ENCODE results near the gene ERICH3.

Gene ERICH3

GRCh38 chr1:74673351-74674111 is at the start of gene ERICH3:
Gene ERICH3, minus strand, starts transcription at chr1:74673792. Its CDS starts 273 bp downstream, at chr1:74673519.
- H3K36me3 ChIP-seq (ENCODE audit: insufficient read depth, low read length): no peaks in the 10 kb centered on the region
- peak within 1 kb of the TSS; percentile 51; the same call in 1 of the 2 replicates for H3K9ac ChIP-seq (ENCODE audit: low read depth, low read length)
- H3K9me3 ChIP-seq (ENCODE audit: control insufficient read depth, insufficient read depth, low read length): no peaks in the 10 kb centered on the region; the same call in 1 of the 2 replicates
- 0 out of 2 replicates have a peak, but pooled peaks cover 10% of the 10 kb centered on the region for H3K4me1 ChIP-seq (ENCODE audit: insufficient read depth, low read length)

GRCh38 chr1:74717626-74718025 is 44.0 kb upstream of the ERICH3 start:
- H3K36me3 ChIP-seq (ENCODE audit: insufficient read depth, low read length): no peaks in the 10 kb centered on the region; the same call in 1 of the 2 replicates
- H3K4me1 ChIP-seq (ENCODE audit: insufficient read depth, low read length): no peaks in the 10 kb centered on the region; the same call in 1 of the 2 replicates
- no peaks in the 10 kb centered on the region for H3K9me3 ChIP-seq (ENCODE audit: control insufficient read depth, insufficient read depth, low read length)
- H3K9ac ChIP-seq (ENCODE audit: low read depth, low read length): no peak overlapping the region

- Histone ChIP-seq H3K9me3 (ENCODE audit: control insufficient read depth, insufficient read depth, low read length) (no peaks in the 10 kb centered on the region), H3K4me1 (ENCODE audit: insufficient read depth, low read length) (no peaks in the 10 kb centered on the region; the same call in 1 of the 2 replicates), H3K9ac (ENCODE audit: low read depth, low read length) (no peak overlapping the region), H3K36me3 (ENCODE audit: insufficient read depth, low read length) (no peaks in the 10 kb centered on the region; the same call in 1 of the 2 replicates)
Measured at GRCh38 chr1:74716822-74717221, 43.2 kb upstream of the ERICH3 start.

- Histone ChIP-seq H3K36me3 (ENCODE audit: insufficient read depth, low read length) (no peaks in the 10 kb centered on the region; the same call in 1 of the 2 replicates), H3K4me1 (ENCODE audit: insufficient read depth, low read length) (no peaks in the 10 kb centered on the region; the same call in 1 of the 2 replicates)
Measured at GRCh38 chr1:74715806-74716205, 42.2 kb upstream of the ERICH3 start.

GRCh38 chr1:74715236-74715502 is 41.6 kb upstream of the ERICH3 start:
- H3K9ac ChIP-seq (ENCODE audit: low read depth, low read length): no peak overlapping the region
- no peaks in the 10 kb centered on the region; the same call in 1 of the 2 replicates for H3K36me3 ChIP-seq (ENCODE audit: insufficient read depth, low read length)
- H3K4me1 ChIP-seq (ENCODE audit: insufficient read depth, low read length): no peaks in the 10 kb centered on the region; the same call in 1 of the 2 replicates
- H3K9me3 ChIP-seq (ENCODE audit: control insufficient read depth, insufficient read depth, low read length): no peaks in the 10 kb centered on the region

More at GRCh38 chr1:74715806-74716205, 42.2 kb upstream of the ERICH3 start:
- Histone ChIP-seq H3K9me3 (ENCODE audit: control insufficient read depth, insufficient read depth, low read length) (no peaks in the 10 kb centered on the region), H3K9ac (ENCODE audit: low read depth, low read length) (no peak overlapping the region)

- Histone ChIP-seq H3K9me3 (ENCODE audit: control insufficient read depth, insufficient read depth, low read length) (no peaks in the 10 kb centered on the region), H3K36me3 (ENCODE audit: insufficient read depth, low read length) (no peaks in the 10 kb centered on the region; the same call in 1 of the 2 replicates), H3K9ac (ENCODE audit: low read depth, low read length) (no peak overlapping the region)
Measured at GRCh38 chr1:74714429-74715235, 41.0 kb upstream of the ERICH3 start.

GRCh38 chr1:74713849-74714248 is 40.3 kb upstream of the ERICH3 start:
- H3K9me3 ChIP-seq (ENCODE audit: control insufficient read depth, insufficient read depth, low read length): no peaks in the 10 kb centered on the region
- H3K9ac ChIP-seq (ENCODE audit: low read depth, low read length): no peak overlapping the region
- no peaks in the 10 kb centered on the region; the same call in 1 of the 2 replicates for H3K36me3 ChIP-seq (ENCODE audit: insufficient read depth, low read length)
- H3K4me1 ChIP-seq (ENCODE audit: insufficient read depth, low read length): no peaks in the 10 kb centered on the region; the same call in 1 of the 2 replicates

More at GRCh38 chr1:74714429-74715235, 41.0 kb upstream of the ERICH3 start:
- no peaks in the 10 kb centered on the region; the same call in 1 of the 2 replicates for H3K4me1 ChIP-seq (ENCODE audit: insufficient read depth, low read length)

- no peaks in the 10 kb centered on the region; the same call in 1 of the 2 replicates for H3K36me3 ChIP-seq (ENCODE audit: insufficient read depth, low read length)
- no peaks in the 10 kb centered on the region for H3K9me3 ChIP-seq (ENCODE audit: control insufficient read depth, insufficient read depth, low read length)
- H3K9ac ChIP-seq (ENCODE audit: low read depth, low read length): no peak overlapping the region
- no peaks in the 10 kb centered on the region; the same call in 1 of the 2 replicates for H3K4me1 ChIP-seq (ENCODE audit: insufficient read depth, low read length)
Measured at GRCh38 chr1:74712881-74713280, 39.3 kb upstream of the ERICH3 start.

GRCh38 chr1:74703386-74704182 is 30.0 kb upstream of the ERICH3 start:
- Histone ChIP-seq H3K9ac (ENCODE audit: low read depth, low read length) (no peak overlapping the region), H3K36me3 (ENCODE audit: insufficient read depth, low read length) (no peaks in the 10 kb centered on the region), H3K9me3 (ENCODE audit: control insufficient read depth, insufficient read depth, low read length) (no peaks in the 10 kb centered on the region), H3K4me1 (ENCODE audit: insufficient read depth, low read length) (no peaks in the 10 kb centered on the region)

GRCh38 chr1:74699331-74699730 is 25.7 kb upstream of the ERICH3 start:
- Histone ChIP-seq H3K9me3 (ENCODE audit: control insufficient read depth, insufficient read depth, low read length) (no peaks in the 10 kb centered on the region), H3K36me3 (ENCODE audit: insufficient read depth, low read length) (no peaks in the 10 kb centered on the region), H3K4me1 (ENCODE audit: insufficient read depth, low read length) (no peaks in the 10 kb centered on the region), H3K9ac (ENCODE audit: low read depth, low read length) (no peak overlapping the region)

- Histone ChIP-seq H3K9ac (ENCODE audit: low read depth, low read length) (no peak overlapping the region), H3K36me3 (ENCODE audit: insufficient read depth, low read length) (no peaks in the 10 kb centered on the region), H3K4me1 (ENCODE audit: insufficient read depth, low read length) (no peaks in the 10 kb centered on the region), H3K9me3 (ENCODE audit: control insufficient read depth, insufficient read depth, low read length) (no peaks in the 10 kb centered on the region)
Measured at GRCh38 chr1:74697832-74698231, 24.2 kb upstream of the ERICH3 start.

- H3K9ac ChIP-seq (ENCODE audit: low read depth, low read length): no peak overlapping the region
- no peaks in the 10 kb centered on the region for H3K9me3 ChIP-seq (ENCODE audit: control insufficient read depth, insufficient read depth, low read length)
- H3K4me1 ChIP-seq (ENCODE audit: insufficient read depth, low read length): peaks cover 5% of the 10 kb centered on the region; the same call in 1 of the 2 replicates
- H3K36me3 ChIP-seq (ENCODE audit: insufficient read depth, low read length): no peaks in the 10 kb centered on the region
Measured at GRCh38 chr1:74693473-74693872, 19.9 kb upstream of the ERICH3 start.

- Histone ChIP-seq H3K4me1 (ENCODE audit: insufficient read depth, low read length) (peaks cover 5% of the 10 kb centered on the region; the same call in 1 of the 2 replicates), H3K9me3 (ENCODE audit: control insufficient read depth, insufficient read depth, low read length) (no peaks in the 10 kb centered on the region), H3K36me3 (ENCODE audit: insufficient read depth, low read length) (no peaks in the 10 kb centered on the region), H3K9ac (ENCODE audit: low read depth, low read length) (no peak overlapping the region)
Measured at GRCh38 chr1:74690909-74691308, 17.3 kb upstream of the ERICH3 start.

- Histone ChIP-seq H3K36me3 (ENCODE audit: insufficient read depth, low read length) (no peaks in the 10 kb centered on the region), H3K4me1 (ENCODE audit: insufficient read depth, low read length) (peaks cover 5% of the 10 kb centered on the region; the same call in 1 of the 2 replicates), H3K9ac (ENCODE audit: low read depth, low read length) (peak overlapping the region; percentile 34; the same call in 1 of the 2 replicates), H3K9me3 (ENCODE audit: control insufficient read depth, insufficient read depth, low read length) (no peaks in the 10 kb centered on the region)
Measured at GRCh38 chr1:74690364-74690696, 16.7 kb upstream of the ERICH3 start.

All from ES-I3 (cell line).